ENCODE results near the gene GDF15. TPM values are rescaled to one million over a fixed set of nuclear protein-coding genes. Genes with fewer than 3 reads are reported as not detected.

The GDF15 gene
- total RNA-seq, 4 donors from 2014 or later = 1.4 to 2.7 TPM; not detected in 2

DNA sequence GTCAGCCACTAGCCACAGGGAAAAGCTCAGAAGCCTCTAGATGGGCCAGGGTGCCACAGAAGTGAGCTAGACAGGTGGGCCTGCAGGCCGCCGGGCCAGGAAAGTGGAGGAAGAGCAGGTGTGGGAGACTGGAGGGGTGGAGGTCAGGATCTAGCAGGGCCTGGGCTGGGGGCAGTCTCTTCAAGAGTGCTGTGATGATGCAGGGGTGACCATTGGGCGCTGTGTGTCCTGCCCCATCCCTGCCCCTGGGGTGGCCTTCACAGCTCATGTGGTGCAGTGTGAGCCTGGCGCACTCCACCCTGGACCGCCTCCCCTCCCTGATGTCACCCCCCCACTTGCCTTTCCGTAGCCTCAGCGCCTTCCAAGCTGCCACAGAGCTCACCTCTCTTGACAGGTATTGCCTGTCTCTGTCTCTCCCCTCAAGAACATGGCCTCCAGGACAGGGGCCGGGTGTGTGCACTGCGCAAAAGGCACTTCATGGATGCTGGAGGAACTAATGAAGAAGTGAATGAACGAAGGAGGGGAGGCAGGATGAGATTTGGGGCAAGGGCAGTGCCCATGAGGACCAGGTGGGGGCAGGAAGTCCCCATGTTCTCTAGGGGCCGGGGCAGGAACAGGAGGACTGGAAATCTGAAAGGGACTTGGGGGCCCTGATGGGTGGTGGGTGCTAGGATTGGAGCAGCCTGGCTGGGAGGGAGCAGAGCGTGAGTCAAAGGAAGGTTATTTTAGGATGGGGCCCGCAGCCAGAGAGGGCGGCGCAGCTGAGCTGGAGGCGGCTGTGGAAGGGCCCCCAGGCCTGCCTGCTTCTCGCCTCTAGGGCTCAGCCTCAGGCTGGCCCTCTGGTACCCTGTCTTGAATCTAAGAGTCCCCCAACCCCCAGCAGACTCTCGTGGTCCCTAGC, 39.8 kb downstream of the GDF15 start:
- intact Hi-C loops (cut with DNase I; ENCODE audit: low total_unique reads) = no loop called here
- ATAC-seq (peak; percentile 79 to 87), DNase-seq (peak in 1 of 2 donors; percentile 76)
- no peaks in the 10 kb centered on the region for H3K9me3 ChIP-seq
- H3K36me3 ChIP-seq = no peaks in the 10 kb centered on the region
- no peak overlapping the region for H3K4me3 ChIP-seq
- peak overlapping the region; percentile 52 to 79 (median 72) for H3K27ac ChIP-seq
- TF ChIP-seq POLR2A (IDR thresholded peaks at IDR 0.05) = no peak
- TF ChIP-seq, protein P1, sequence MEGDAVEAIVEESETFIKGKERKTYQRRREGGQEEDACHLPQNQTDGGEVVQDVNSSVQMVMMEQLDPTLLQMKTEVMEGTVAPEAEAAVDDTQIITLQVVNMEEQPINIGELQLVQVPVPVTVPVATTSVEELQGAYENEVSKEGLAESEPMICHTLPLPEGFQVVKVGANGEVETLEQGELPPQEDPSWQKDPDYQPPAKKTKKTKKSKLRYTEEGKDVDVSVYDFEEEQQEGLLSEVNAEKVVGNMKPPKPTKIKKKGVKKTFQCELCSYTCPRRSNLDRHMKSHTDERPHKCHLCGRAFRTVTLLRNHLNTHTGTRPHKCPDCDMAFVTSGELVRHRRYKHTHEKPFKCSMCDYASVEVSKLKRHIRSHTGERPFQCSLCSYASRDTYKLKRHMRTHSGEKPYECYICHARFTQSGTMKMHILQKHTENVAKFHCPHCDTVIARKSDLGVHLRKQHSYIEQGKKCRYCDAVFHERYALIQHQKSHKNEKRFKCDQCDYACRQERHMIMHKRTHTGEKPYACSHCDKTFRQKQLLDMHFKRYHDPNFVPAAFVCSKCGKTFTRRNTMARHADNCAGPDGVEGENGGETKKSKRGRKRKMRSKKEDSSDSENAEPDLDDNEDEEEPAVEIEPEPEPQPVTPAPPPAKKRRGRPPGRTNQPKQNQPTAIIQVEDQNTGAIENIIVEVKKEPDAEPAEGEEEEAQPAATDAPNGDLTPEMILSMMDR (IDR thresholded peaks at IDR 0.05 in 4 of 5, conservative IDR thresholded peaks at IDR 0.05 in 1 of 5) = peak in 2 of 5 experiments; percentile 4 to 23
- in situ Hi-C loops (cut with MboI; ENCODE audit: low sequenced_read_pairs in 4 of 4) = no loop called here
- H3K4me1 ChIP-seq = peaks cover 16 to 47% of the 10 kb centered on the region in 2 donors
- H3K27me3 ChIP-seq = no peaks in the 10 kb centered on the region

DNA sequence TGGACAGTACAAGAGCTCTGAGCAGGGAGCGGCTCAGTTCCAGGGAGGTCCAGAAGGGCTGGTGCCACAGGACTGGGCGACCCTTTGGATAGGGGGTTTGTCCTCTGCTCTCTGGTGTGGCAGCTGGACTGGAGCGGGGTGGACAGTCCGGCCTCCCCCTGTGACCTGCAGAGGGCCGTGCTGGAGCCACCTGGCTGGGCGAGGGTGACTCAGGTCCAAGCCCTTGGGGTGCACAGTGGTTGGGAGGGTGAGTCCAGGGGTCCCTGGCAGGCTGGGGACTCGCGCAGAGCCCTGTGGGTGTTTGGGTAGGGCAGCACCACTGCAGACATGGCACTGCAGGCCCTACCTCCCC, 40.4 kb downstream of the GDF15 start:
- no peak for TF ChIP-seq POLR2A (IDR thresholded peaks at IDR 0.05)
- TF ChIP-seq, protein P1 (IDR thresholded peaks at IDR 0.05 in 4 of 5, conservative IDR thresholded peaks at IDR 0.05 in 1 of 5) = peak in 1 of 5 experiments; percentile 8
- Histone ChIP-seq H3K36me3 (no peaks in the 10 kb centered on the region), H3K27ac (peak overlapping the region; percentile 52 to 79 (median 72)), H3K27me3 (no peaks in the 10 kb centered on the region), H3K4me3 (no peak overlapping the region), H3K4me1 (peaks cover 16 to 41% of the 10 kb centered on the region in 2 donors), H3K9me3 (no peaks in the 10 kb centered on the region)
- no peak for DNase-seq
- intact Hi-C loops (cut with DNase I; ENCODE audit: low total_unique reads) (no loop called here), in situ Hi-C loops (cut with MboI; ENCODE audit: low sequenced_read_pairs in 4 of 4) (no loop called here)
- ATAC-seq = peak in 1 of 2 donors; percentile 3

DNA sequence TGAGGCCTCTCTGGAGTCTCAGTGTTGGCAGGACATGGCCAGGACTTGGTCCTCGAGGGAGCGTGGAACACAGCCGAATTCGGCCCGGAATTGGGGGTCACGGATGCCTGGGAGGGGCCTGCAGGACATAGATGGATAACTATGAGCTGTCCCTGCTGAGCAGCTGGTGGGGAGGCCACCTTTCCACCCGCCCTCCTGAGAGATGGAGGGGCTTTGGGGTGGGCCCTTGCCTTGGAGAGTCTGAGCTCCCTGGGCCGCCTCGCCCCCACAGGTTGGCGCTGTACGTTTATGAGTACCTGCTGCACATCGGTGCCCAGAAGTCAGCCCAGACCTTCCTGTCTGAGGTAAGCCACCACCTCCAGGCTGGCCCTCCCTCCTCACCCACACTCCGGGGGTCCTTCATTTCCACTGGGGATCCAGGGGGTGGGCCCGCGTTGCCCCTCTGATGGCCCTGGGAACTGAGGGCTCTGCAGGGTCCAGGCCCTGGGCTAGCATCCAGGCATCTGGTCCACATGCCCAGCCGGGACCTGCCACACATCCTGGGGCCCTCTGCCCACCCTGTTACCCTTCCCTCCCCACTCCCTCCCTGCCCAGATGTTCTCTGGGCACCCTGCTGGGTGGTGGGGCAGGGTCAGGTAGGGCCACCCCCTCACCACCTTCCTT, 41.3 kb downstream of the GDF15 start:
- peak overlapping the region in 1 of 4 donors; percentile 73 for H3K27ac ChIP-seq
- DNase-seq (no peak), ATAC-seq (no peak)
- TF ChIP-seq POLR2A (IDR thresholded peaks at IDR 0.05) = no peak
- TF ChIP-seq, protein P1 (IDR thresholded peaks at IDR 0.05 in 4 of 5, conservative IDR thresholded peaks at IDR 0.05 in 1 of 5) = no peak
- intact Hi-C loops (cut with DNase I; ENCODE audit: low total_unique reads) (no loop called here), in situ Hi-C loops (cut with MboI; ENCODE audit: low sequenced_read_pairs in 4 of 4) (no loop called here)
- H3K36me3 ChIP-seq = no peaks in the 10 kb centered on the region
- peaks cover 16 to 40% of the 10 kb centered on the region in 2 donors for H3K4me1 ChIP-seq
- H3K9me3 ChIP-seq = no peaks in the 10 kb centered on the region
- no peaks in the 10 kb centered on the region for H3K27me3 ChIP-seq
- H3K4me3 ChIP-seq = no peak overlapping the region

DNA sequence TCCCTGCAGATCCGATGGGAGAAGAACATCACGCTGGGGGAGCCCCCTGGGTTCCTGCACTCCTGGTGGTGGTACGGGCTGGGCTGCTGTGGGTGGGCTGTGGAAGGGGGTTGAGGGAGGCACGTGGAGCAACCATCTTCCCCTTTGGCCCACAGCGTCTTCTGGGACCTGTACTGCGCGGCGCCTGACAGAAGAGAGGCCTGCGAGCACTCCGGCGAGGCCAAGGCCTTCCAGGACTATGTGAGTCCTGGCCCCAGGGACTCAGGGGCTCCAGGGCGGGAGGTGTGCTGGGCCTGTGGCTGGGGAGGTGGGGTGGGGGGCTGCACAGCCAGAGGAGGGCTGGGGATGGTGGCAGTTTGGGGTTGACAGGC, 41.8 kb downstream of the GDF15 start:
- Histone ChIP-seq H3K4me3 (no peak overlapping the region), H3K9me3 (no peaks in the 10 kb centered on the region), H3K27me3 (peaks cover 0 to under 1% (median 0%) of the 10 kb centered on the region in 3 donors), H3K4me1 (peaks cover 16 to 40% of the 10 kb centered on the region in 2 donors), H3K27ac (peak overlapping the region in 1 of 4 donors; percentile 73), H3K36me3 (no peaks in the 10 kb centered on the region)
- no peak for TF ChIP-seq POLR2A (IDR thresholded peaks at IDR 0.05)
- TF ChIP-seq, protein P1 (IDR thresholded peaks at IDR 0.05 in 4 of 5, conservative IDR thresholded peaks at IDR 0.05 in 1 of 5) = no peak
- intact Hi-C loops (cut with DNase I; ENCODE audit: low total_unique reads) (no loop called here), in situ Hi-C loops (cut with MboI; ENCODE audit: low sequenced_read_pairs in 4 of 4) (no loop called here)
- DNase-seq (no peak), ATAC-seq (no peak)
